HT1080 (cell line): ENCODE results near the gene LSG1. TPM values are rescaled to one million over a fixed set of nuclear protein-coding genes. Genes with fewer than 3 reads are reported as not detected.
A peak's percentile ranks its signal among the peaks of the same experiment; 100 is the strongest.
"Not testable (repeated sequence)": the region's sequence is repeated elsewhere in the genome, so short reads cannot be mapped to it uniquely, and the experiment has no call there.

ENCODE experiments used
- DNase-seq: peaks from one replicate; pipeline ENCODE4 v3.0.0-alpha.2; 2015; ENCODE audit warnings: low read depth
- total RNA-seq: library from RNA; depleted of rRNA; stranded (reverse); fragments of >200 nt; shearing (Covaris generic); gene quantifications from 2 replicates; pipeline ENCODE4 v1.2.3, GENCODE V29; 2014

LSG1 gene
- total RNA-seq, 1 experiment from 2014 or later, result 103 TPM

DNA sequence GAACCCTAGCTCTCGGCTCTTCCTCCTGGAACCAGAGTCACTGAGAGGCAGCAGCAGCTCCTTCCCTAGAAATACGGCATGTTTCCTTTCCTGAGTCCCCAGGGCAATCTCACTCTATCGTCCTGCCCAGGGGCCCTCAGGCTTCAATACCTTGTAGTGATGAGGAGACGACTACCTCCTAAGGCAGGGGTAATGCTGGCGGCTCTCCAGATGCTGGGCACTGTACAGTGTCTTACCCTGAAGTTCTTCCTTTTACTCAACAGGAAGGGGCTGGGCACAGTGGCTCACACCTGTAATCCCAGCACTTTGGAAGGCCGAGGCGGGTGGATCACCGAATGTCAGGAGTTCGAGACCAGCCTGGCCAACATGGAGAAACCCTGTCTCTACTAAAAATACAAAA, 52.2 kb downstream of the LSG1 start:
- no peak for DNase-seq

DNA sequence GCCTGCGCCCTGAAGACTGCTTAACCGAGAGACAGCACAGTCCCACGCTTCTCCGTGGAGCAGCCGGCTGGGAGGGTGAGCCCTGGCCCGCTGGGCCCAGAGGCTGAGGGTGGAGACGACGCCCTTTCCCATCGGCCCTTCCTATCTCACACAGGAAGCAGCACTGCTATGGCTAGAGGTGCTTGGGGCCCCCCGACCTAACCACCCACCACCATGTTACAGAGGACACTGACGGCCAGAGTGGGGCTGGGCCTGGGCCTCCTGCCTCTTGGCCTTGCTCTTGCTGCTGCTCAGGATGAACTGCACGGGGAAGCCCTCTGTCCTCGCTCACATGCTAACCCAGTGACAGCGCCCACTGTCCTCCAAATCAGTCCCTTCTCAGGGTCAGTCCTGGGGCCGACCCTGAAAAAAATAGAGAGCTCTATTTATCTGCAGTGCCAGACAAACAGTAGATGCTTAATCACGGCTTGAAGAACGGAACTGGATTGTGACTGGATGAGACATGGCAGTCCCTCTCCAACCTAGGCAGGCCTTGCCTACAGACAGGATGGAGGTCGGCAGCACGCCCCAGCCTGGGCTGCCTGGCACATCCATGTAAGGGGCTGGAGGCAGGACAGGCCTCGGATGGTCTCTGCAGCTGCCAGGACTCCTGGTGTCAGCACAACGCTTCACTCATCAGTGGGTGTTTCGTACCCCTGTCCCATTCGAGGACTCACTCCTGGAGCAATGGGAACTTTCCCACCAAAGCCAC, 53.0 kb downstream of the LSG1 start:
- no peak for DNase-seq

GRCh38 chr3:194617827-194618226, 54.2 kb downstream of the LSG1 start:
- DNase-seq, result no peak

DNA sequence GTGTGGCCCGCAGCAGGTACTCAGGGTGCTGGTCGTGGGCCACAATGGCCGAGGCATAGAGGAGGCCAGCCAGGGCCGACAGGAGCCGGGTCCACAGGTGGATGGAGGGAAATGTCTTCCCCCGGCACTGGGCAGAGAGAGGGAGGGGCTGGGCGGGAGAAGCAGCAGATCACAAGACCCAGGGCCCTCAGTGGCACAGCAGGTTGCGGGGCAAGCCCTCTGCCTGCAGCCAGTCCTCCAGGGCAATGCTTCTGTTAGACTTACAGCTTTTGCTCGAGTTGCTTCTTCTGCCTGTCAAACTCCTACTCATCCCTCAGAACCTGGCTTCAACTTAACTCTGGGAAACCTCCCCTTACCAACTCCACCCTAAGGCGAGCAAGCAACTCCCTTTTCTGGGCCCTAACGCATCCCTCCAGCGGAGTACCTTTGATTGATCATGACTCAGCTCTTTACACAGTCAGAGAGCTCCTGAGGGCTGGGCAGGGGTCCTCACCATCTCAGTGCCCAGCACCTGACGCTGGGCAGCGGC, 54.8 kb downstream of the LSG1 start:
- no peak for DNase-seq

DNA sequence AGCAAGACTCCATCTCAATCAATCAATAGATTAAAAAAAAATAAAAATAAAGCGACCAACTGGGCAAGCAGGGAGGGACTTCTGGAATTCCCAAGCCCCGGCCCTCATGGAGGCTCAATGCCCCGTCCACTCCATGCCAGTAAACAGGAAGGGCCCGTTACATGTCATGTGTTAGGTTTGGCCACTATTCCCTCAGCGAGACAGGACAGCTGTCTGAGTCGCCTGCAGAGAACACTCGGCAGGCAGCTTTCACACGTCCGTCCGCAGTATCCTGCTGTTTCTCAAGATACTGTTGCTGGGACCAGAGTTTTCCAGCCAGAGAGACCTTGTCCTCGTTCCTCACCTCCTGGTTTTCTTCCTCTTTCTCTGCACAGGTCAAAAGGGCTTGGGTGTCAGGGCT, 56.8 kb downstream of the LSG1 start:
- no peak for DNase-seq

DNA sequence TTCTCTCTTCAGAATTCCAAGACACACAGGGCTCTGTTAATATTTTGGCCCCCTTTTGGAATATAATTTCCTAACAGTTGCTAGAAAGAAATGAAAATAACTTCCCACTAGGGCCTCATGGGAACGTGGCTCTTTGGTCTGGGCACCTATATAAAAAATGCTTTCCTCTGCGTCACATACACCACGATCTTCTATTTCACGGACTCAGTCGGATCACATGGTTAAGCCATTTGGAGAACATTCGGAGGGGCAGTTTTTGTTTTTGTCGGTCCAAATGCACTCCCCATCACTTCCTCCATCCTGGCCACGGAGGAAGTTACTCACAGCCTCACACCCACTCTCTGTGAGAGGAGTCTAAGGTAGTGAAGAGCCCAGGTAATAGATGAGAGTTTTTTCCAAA, 59.8 kb downstream of the LSG1 start:
- no peak for DNase-seq

GRCh38 chr3:194610689-194611088, 61.3 kb downstream of the LSG1 start:
- no peak for DNase-seq

DNA sequence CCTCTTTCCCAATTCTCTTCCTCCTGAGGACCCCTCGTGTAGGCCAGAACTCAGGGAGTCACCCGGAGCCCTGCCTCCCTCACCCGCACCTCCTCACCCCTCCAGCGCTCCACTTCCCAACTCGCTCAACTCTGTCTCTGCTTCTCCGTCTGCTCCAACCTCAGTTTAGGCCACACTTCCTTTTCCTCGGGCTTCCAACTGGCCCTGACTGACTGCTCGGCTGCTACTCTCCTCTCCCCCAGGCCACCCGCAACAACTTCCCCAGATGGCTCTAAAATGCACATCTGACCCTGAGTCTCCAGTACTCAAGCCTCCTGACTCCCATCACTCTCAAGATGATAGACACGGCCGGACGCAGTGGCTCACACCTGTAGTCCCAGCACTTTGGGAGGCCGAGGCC, 62.4 kb downstream of the LSG1 start:
- DNase-seq, result no peak

- DNase-seq, result no peak
Observed at GRCh38 chr3:194608981-194609380, 63.0 kb downstream of the LSG1 start.

GRCh38 chr3:194607592-194608389, 64.2 kb downstream of the LSG1 start:
- no peak for DNase-seq

- DNase-seq, result no peak
Observed at GRCh38 chr3:194606941-194607340, 65.0 kb downstream of the LSG1 start.

DNA sequence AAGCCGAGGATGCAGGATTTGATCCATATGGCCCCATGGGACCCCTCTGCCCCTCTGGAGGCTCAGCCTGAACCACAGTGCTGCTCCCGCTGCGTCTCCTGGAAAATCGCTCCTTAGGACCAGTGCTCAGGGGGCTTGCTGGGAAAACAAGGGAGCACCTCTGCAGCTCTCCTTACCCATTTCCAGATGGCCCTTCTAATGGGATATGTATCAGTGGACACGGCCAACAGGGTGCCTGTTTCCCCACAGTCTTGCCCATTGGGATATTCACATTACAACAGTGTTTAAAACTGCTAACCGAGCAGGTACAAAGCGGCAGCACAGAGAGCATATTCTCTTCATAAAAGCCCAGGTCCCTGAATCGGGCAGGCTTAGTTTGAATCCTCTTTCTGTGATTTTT, 65.8 kb downstream of the LSG1 start:
- no peak for DNase-seq

DNA sequence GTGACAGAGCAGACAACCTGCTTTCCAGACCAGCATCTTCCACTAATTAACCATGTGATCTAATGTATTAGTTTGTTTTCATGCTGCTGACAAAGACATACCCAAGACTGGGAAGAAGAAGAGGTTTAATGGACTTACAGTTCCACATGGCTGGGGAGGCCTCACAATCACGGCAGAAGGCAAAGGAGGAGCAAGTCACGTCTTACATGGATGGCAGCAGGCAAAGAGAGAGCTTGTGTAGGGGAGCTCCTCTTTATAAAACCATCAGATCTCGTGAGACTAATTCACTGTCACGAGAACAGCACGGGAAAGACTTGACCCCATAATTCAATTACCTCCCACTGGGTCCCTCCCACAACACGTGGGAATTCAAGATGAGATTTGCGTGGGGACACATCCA, 66.7 kb downstream of the LSG1 start:
- DNase-seq, result not testable (repeated sequence)

DNA sequence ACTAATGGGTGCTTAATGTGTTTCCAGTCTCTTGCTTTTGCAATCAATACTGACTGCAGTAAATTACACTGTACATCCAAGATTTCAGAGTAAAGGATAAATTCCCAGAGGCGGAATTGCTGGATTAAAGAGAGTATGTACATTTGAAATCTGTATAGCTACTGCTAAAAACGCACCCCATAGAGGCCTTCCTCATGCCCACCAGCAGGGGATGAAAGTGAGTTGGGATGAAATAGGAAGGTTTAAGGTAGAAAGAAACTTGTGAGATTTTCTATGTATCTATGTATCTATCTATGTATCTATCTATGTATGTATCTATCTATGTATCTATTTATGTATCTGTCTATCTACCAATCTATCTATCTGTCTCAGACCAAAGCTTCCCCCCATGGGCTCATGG, 67.2 kb downstream of the LSG1 start:
- no peak for DNase-seq

DNA sequence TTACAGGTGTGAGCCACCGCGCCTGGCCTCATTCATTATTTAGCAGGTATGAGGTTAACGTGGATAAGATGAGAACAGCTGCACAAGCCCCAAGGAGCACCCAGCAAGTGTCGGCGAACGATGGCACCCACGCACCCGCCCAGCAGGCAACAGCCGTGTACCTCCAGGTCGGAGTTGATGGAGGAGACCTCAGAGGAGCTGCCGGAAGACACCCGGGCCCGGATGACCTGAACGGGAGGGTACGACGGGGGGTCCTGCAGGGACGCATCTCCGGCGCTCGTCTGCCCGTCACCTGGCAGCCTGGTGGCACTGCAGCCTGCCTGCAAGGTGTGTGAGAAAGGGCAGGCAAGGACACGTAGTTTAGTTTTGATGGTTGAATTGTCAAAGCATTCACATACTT, 67.9 kb downstream of the LSG1 start:
- no peak for DNase-seq

GRCh38 chr3:194602669-194603171, 69.3 kb downstream of the LSG1 start:
- DNase-seq, result no peak

- DNase-seq, result peak; percentile 99
Observed at GRCh38 chr3:194598771-194599557, 73.0 kb downstream of the LSG1 start.

DNA sequence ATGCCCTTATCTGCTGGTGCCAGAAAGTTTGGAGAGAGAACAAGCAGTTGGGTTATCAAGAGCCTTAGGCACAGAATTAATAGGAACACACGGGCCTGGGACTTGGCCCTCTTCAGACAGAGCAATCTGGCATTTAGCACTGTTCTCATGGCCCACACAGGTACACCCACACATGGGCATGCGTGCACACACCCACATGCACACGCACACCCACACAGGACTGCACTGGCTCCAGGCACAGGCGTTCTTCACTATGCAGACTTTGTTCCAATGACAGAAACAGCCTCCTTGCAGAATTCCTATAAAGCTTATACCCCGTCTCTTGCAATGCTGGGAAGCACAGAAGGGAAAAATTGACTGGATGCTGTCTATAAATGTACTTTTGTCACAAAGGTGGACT, 75.1 kb downstream of the LSG1 start:
- no peak for DNase-seq

GRCh38 chr3:194592798-194593752, 78.9 kb downstream of the LSG1 start:
- DNase-seq, result peak; percentile 99
